ENCODE measurements around the gene WDR35.
"Not testable (repeated sequence)": the region's sequence is repeated elsewhere in the genome, so short reads cannot be mapped to it uniquely, and the experiment has no call there.

Gene WDR35

DNA sequence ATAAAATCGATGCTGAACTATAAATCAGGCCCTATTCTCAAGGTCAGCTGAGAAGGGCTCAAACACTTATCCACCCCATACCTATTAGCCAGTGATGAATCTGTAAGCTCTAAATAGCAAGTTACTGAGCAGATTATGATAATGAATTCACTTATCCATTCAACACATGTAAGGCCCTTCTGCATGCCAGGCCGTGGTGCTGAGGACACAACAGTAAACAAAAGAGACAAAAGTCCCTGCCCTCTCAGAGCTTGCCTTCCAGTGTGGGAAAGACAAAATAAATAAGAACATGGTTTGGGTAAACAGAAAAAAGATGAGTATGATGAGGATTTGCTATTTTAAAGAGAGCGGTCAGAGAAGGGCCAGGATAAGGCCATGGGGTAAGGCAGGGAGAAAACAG, 99.8 kb downstream of the WDR35 start:
- Histone ChIP-seq H3K27ac (ENCODE audit: low read depth, low read length) (no peak overlapping the region), H3K9ac (ENCODE audit: low read depth, low read length) (no peak overlapping the region), H3K4me1 (ENCODE audit: control insufficient read depth, insufficient read depth, low read length) (no peaks in the 10 kb centered on the region), H3K36me3 (ENCODE audit: control insufficient read depth, insufficient read depth, low read length) (no peaks in the 10 kb centered on the region), H3K4me3 (ENCODE audit: low read depth, low read length) (no peak overlapping the region), H3K27me3 (ENCODE audit: control insufficient read depth, insufficient read depth, low read length) (no peaks in the 10 kb centered on the region), H3K9me3 (ENCODE audit: control insufficient read depth, insufficient read depth, low read length) (no peaks in the 10 kb centered on the region)

DNA sequence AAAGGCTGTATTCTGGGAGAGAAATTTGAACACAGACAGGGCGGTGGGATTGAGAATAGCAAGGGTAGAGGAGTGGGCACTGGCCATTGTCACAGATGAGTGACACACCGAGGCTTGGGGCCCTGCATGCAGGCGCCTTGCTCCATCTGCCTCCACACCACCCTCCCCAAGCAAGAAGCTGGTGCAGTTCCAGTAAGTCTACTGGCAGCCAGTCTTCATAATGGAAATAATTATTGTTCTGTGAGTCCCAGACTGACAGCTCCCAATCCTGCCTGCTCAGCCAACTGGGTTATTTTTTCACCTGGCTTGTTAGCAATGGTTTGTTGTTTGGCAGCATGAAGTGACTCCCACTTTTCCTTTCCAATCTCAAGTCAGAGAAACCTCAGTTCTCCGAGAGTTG, 101.1 kb downstream of the WDR35 start:
- Histone ChIP-seq H3K4me3 (ENCODE audit: low read depth, low read length) (no peak overlapping the region), H3K9ac (ENCODE audit: low read depth, low read length) (no peak overlapping the region), H3K36me3 (ENCODE audit: control insufficient read depth, insufficient read depth, low read length) (no peaks in the 10 kb centered on the region), H3K4me1 (ENCODE audit: control insufficient read depth, insufficient read depth, low read length) (no peaks in the 10 kb centered on the region), H3K27ac (ENCODE audit: low read depth, low read length) (no peak overlapping the region), H3K27me3 (ENCODE audit: control insufficient read depth, insufficient read depth, low read length) (no peaks in the 10 kb centered on the region), H3K9me3 (ENCODE audit: control insufficient read depth, insufficient read depth, low read length) (no peaks in the 10 kb centered on the region)

DNA sequence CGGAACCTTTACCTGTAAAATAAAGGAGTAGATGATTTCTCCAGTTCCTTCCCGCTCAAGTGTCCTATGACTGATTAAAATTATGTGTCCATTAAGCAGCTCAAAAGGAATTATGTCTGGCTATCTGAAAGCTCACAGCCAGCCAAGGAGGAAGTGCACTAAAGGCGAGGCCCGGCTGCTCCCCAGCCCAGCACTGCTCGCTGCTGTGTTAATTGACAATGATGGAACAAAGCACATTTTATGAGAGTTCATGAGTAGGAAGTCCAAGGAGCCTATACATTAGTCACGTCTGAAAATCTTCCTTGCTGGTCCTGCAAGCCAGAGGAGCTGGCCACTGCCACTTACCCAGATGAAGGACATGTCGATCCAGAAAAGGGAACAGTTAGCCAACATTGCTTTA, 102.4 kb downstream of the WDR35 start:
- Histone ChIP-seq H3K27me3 (ENCODE audit: control insufficient read depth, insufficient read depth, low read length) (no peaks in the 10 kb centered on the region), H3K4me1 (ENCODE audit: control insufficient read depth, insufficient read depth, low read length) (no peaks in the 10 kb centered on the region), H3K9ac (ENCODE audit: low read depth, low read length) (no peak overlapping the region)

DNA sequence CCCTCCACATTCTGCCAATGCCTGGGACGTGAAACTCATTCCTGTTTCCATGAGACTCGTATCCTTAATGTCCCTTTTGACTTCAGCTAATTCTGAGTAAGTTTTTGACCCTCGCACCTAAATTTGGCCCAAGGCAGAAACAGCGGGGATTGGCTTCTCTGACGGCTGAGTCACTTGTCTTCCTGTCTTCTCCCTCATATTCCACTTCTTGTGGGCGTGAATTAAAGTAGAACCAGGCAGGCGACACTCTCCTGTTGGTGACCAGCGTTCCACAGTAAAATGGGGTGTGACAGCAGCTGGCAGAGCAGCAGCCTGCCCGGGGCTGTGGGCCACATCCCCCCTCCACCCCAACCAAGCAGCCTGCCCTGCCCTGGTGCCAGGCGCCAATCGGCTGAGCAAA, 103.6 kb downstream of the WDR35 start:
- no peak overlapping the region for H3K27ac ChIP-seq (ENCODE audit: low read depth, low read length)
- H3K9ac ChIP-seq (ENCODE audit: low read depth, low read length) = no peak overlapping the region
- no peaks in the 10 kb centered on the region; the same call in 1 of the 2 replicates for H3K27me3 ChIP-seq (ENCODE audit: control insufficient read depth, insufficient read depth, low read length)
- H3K4me1 ChIP-seq (ENCODE audit: control insufficient read depth, insufficient read depth, low read length) = no peaks in the 10 kb centered on the region
- no peaks in the 10 kb centered on the region for H3K36me3 ChIP-seq (ENCODE audit: control insufficient read depth, insufficient read depth, low read length)
- H3K4me3 ChIP-seq (ENCODE audit: low read depth, low read length) = no peak overlapping the region
- H3K9me3 ChIP-seq (ENCODE audit: control insufficient read depth, insufficient read depth, low read length) = no peaks in the 10 kb centered on the region

More for the DNA sequence above, 102.4 kb downstream of the WDR35 start:
- no peaks in the 10 kb centered on the region for H3K9me3 ChIP-seq (ENCODE audit: control insufficient read depth, insufficient read depth, low read length)
- H3K4me3 ChIP-seq (ENCODE audit: low read depth, low read length) = no peak overlapping the region
- H3K36me3 ChIP-seq (ENCODE audit: control insufficient read depth, insufficient read depth, low read length) = no peaks in the 10 kb centered on the region
- H3K27ac ChIP-seq (ENCODE audit: low read depth, low read length) = no peak overlapping the region

DNA sequence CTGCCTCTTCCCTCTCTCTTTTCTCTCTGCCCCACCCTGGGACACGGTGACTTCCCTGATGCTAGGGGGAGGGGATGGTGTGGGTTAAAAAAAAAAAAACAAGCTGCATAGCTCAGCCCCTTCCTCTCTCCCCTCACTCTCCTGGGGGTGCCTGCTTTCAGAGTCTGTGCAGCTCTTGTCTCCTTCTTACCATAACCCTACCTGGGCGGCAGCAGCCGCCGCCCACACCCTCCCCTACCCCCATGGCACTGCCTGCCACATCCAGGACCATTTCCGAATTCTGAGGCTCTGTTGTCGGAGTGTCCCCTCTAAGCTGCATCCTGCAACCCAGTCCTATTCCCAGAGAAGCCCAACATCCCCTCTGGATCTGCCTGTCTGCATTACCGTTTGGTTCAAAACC, 104.1 kb downstream of the WDR35 start:
- Histone ChIP-seq H3K9me3 (ENCODE audit: control insufficient read depth, insufficient read depth, low read length) (no peaks in the 10 kb centered on the region), H3K27me3 (ENCODE audit: control insufficient read depth, insufficient read depth, low read length) (no peaks in the 10 kb centered on the region; the same call in 1 of the 2 replicates), H3K36me3 (ENCODE audit: control insufficient read depth, insufficient read depth, low read length) (no peaks in the 10 kb centered on the region), H3K27ac (ENCODE audit: low read depth, low read length) (no peak overlapping the region), H3K4me3 (ENCODE audit: low read depth, low read length) (no peak overlapping the region), H3K4me1 (ENCODE audit: control insufficient read depth, insufficient read depth, low read length) (no peaks in the 10 kb centered on the region), H3K9ac (ENCODE audit: low read depth, low read length) (no peak overlapping the region)

DNA sequence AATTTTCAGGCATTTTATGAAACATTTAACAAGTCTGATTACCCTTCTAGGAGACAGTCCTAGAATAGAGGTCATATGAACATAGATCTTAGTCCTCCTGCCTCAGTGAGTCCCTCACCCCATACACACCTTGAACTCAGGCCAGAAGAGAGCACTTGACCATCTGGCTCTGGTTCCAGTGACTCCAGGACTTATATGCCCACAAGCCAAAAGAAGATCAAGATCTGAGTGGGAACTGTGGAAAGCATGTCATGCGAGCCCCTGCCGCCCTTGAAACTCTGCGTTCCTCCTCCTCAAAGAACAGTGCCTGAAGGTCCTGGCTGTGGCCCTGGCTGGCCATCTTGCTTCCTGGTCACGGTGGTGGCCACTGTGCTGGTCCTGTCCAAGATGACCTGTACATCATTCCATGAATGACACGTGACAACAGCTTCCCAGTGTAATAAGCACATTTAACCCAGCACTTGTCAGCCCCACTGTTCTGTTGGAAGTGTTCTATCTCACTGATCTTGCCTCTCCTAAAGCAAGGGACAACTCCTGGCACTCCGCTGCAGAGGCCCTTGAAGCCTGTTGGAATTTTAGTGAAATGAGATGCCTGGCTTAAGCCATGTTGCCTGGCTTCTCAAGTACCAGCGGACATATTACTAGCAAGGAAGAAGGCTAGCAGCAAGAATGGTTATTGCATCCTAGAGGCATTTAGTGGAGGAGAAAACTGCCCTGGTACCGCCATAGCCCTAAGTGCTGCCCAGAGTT, 105.8 kb downstream of the WDR35 start:
- H3K9me3 ChIP-seq (ENCODE audit: control insufficient read depth, insufficient read depth, low read length) = no peaks in the 10 kb centered on the region
- no peaks in the 10 kb centered on the region for H3K4me1 ChIP-seq (ENCODE audit: control insufficient read depth, insufficient read depth, low read length)
- H3K36me3 ChIP-seq (ENCODE audit: control insufficient read depth, insufficient read depth, low read length) = no peaks in the 10 kb centered on the region
- H3K4me3 ChIP-seq (ENCODE audit: low read depth, low read length) = no peak overlapping the region
- H3K27ac ChIP-seq (ENCODE audit: low read depth, low read length) = no peak overlapping the region
- no peak overlapping the region for H3K9ac ChIP-seq (ENCODE audit: low read depth, low read length)
- H3K27me3 ChIP-seq (ENCODE audit: control insufficient read depth, insufficient read depth, low read length) = no peaks in the 10 kb centered on the region; the same call in 1 of the 2 replicates

DNA sequence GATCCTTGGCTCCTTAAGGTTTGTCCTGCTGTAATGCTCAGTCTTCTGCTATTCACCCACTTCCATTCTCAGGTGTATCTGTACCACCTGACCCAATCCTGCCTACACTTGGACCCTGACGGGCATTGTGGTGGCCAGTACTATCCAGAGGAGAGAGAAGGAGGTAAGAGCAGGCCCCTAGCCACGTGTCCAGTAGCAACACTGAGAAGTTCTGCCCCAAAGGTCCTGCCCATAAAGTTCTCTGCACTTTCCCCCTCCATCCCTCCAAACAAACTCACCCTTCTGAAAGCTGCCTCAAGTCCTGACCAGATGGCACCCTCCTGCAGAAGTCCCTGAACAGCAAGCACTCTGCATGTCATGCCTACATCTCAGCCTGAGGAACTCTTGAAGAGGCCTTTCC, 106.4 kb downstream of the WDR35 start:
- no peaks in the 10 kb centered on the region for H3K4me1 ChIP-seq (ENCODE audit: control insufficient read depth, insufficient read depth, low read length)
- no peak overlapping the region for H3K27ac ChIP-seq (ENCODE audit: low read depth, low read length)
- no peaks in the 10 kb centered on the region; the same call in 1 of the 2 replicates for H3K27me3 ChIP-seq (ENCODE audit: control insufficient read depth, insufficient read depth, low read length)
- H3K9ac ChIP-seq (ENCODE audit: low read depth, low read length) = no peak overlapping the region
- no peaks in the 10 kb centered on the region for H3K9me3 ChIP-seq (ENCODE audit: control insufficient read depth, insufficient read depth, low read length)
- no peaks in the 10 kb centered on the region for H3K36me3 ChIP-seq (ENCODE audit: control insufficient read depth, insufficient read depth, low read length)
- H3K4me3 ChIP-seq (ENCODE audit: low read depth, low read length) = no peak overlapping the region

DNA sequence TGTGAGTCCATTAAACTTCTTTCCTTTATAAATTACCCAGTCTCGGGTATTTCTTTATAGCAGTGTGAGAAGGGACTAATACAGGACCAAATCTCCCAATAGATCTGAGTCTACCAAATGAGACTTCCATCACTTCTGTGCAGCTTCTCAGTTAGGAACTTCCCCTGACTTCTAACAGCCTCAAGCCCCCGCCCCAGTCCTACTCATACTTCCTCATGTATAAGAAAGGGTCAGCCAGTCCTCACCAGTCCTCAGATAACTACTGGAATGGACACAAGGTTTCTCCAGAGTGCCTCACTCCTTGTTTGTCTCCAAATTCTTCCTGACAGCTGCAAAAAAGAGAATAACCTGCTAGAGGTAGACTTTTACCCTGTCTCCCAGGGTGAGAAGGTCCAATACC, 107.6 kb downstream of the WDR35 start:
- Histone ChIP-seq H3K4me1 (ENCODE audit: control insufficient read depth, insufficient read depth, low read length) (no peaks in the 10 kb centered on the region), H3K27ac (ENCODE audit: low read depth, low read length) (no peak overlapping the region), H3K27me3 (ENCODE audit: control insufficient read depth, insufficient read depth, low read length) (no peaks in the 10 kb centered on the region; the same call in 1 of the 2 replicates), H3K36me3 (ENCODE audit: control insufficient read depth, insufficient read depth, low read length) (no peaks in the 10 kb centered on the region), H3K9me3 (ENCODE audit: control insufficient read depth, insufficient read depth, low read length) (no peaks in the 10 kb centered on the region), H3K9ac (ENCODE audit: low read depth, low read length) (no peak overlapping the region), H3K4me3 (ENCODE audit: low read depth, low read length) (no peak overlapping the region)

DNA sequence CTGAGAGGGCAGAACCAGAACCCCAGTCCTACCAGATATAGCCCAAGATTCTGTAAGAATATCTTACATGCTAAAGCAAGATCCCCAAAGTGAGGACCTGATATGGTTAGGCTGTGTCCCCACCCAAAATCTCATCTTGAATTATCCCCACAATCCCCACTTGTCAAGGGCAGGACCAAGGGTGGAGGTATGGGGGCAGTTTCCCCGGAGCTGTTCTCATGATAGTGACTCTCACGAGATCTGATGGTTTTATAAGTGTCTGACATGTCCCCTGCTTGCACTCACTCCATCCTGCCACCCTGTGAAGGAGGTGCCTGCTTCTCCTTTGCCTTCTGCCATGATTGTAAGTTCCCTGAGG, 108.0 kb downstream of the WDR35 start:
- H3K9ac ChIP-seq (ENCODE audit: low read depth, low read length) = no peak overlapping the region
- H3K9me3 ChIP-seq (ENCODE audit: control insufficient read depth, insufficient read depth, low read length) = no peaks in the 10 kb centered on the region
- no peaks in the 10 kb centered on the region for H3K4me1 ChIP-seq (ENCODE audit: control insufficient read depth, insufficient read depth, low read length)
- no peak overlapping the region for H3K4me3 ChIP-seq (ENCODE audit: low read depth, low read length)
- H3K36me3 ChIP-seq (ENCODE audit: control insufficient read depth, insufficient read depth, low read length) = no peaks in the 10 kb centered on the region
- H3K27ac ChIP-seq (ENCODE audit: low read depth, low read length) = no peak overlapping the region
- no peaks in the 10 kb centered on the region; the same call in 1 of the 2 replicates for H3K27me3 ChIP-seq (ENCODE audit: control insufficient read depth, insufficient read depth, low read length)

DNA sequence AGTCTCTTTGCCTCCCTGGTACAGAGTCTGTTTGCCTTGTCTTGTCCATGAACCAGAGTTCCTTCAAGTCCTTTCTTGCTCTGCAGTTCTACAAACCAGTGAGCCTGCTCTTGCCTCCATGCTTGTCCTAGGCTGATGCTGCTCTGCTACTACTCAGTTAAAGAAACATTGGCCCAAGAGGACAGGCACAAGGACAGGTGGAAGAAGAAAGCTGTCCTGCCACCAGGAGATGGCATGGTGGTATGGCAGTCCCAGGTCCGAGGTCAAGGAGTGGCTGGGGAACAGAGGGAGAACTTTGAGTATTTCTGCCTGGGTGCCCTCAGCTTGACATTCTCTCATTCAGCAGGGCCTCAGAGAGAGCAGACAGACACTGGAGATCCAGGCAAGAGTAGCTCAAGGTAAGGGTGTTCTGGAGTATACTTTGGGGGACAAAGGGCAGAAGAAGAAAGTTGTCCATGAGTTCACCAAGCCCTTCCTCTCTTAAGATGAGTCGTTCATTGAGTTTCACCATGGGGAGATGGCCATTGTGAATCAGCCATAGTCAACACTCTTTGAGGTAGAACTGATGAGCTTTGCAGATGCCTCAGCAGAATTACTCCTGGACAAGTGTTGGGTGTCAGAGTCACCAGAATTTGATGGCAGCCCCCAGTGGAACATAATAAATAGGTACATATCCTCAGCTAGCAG, 108.5 kb downstream of the WDR35 start:
- Histone ChIP-seq H3K9ac (ENCODE audit: low read depth, low read length) (no peak overlapping the region), H3K27me3 (ENCODE audit: control insufficient read depth, insufficient read depth, low read length) (no peaks in the 10 kb centered on the region; the same call in 1 of the 2 replicates), H3K4me1 (ENCODE audit: control insufficient read depth, insufficient read depth, low read length) (no peaks in the 10 kb centered on the region), H3K27ac (ENCODE audit: low read depth, low read length) (no peak overlapping the region), H3K9me3 (ENCODE audit: control insufficient read depth, insufficient read depth, low read length) (no peaks in the 10 kb centered on the region), H3K36me3 (ENCODE audit: control insufficient read depth, insufficient read depth, low read length) (no peaks in the 10 kb centered on the region), H3K4me3 (ENCODE audit: low read depth, low read length) (no peak overlapping the region)

DNA sequence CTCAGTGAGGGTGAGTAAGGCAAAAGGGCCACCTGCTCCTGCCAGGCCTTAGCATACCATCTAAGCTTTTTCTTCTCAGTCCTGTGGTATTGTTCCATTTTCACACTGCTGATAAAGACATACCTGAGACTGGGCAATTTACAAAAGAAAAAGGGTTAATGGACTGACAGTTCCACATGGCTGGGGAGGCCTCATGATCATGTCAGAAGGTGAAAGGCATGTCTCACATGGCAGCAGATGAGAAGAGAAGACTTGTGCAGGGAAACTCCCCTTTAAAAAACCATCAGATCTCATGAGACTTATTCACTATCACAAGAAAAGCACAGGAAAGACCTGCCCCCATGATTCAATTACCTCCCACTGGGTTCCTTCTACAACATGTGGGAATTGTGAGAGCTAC, 109.7 kb downstream of the WDR35 start:
- H3K4me3 ChIP-seq (ENCODE audit: low read depth, low read length); H3K36me3 ChIP-seq (ENCODE audit: control insufficient read depth, insufficient read depth, low read length); H3K9ac ChIP-seq (ENCODE audit: low read depth, low read length); H3K27me3 ChIP-seq (ENCODE audit: control insufficient read depth, insufficient read depth, low read length); H3K27ac ChIP-seq (ENCODE audit: low read depth, low read length); H3K9me3 ChIP-seq (ENCODE audit: control insufficient read depth, insufficient read depth, low read length); H3K4me1 ChIP-seq (ENCODE audit: control insufficient read depth, insufficient read depth, low read length): not testable (repeated sequence)
